GM04504 (cell line): ENCODE results near the gene EBF4.
"Not testable (repeated sequence)": the region's sequence is repeated elsewhere in the genome, so short reads cannot be mapped to it uniquely, and the experiment has no call there.

Source experiments
- DNase-seq: peaks from one replicate; pipeline ENCODE4 v3.0.0-alpha.2; 2012; ENCODE audit warnings: low read depth

The EBF4 gene

GRCh38 chr20:2796011-2796660, 103.6 kb downstream of the EBF4 start:
- DNase-seq: no peak

DNA sequence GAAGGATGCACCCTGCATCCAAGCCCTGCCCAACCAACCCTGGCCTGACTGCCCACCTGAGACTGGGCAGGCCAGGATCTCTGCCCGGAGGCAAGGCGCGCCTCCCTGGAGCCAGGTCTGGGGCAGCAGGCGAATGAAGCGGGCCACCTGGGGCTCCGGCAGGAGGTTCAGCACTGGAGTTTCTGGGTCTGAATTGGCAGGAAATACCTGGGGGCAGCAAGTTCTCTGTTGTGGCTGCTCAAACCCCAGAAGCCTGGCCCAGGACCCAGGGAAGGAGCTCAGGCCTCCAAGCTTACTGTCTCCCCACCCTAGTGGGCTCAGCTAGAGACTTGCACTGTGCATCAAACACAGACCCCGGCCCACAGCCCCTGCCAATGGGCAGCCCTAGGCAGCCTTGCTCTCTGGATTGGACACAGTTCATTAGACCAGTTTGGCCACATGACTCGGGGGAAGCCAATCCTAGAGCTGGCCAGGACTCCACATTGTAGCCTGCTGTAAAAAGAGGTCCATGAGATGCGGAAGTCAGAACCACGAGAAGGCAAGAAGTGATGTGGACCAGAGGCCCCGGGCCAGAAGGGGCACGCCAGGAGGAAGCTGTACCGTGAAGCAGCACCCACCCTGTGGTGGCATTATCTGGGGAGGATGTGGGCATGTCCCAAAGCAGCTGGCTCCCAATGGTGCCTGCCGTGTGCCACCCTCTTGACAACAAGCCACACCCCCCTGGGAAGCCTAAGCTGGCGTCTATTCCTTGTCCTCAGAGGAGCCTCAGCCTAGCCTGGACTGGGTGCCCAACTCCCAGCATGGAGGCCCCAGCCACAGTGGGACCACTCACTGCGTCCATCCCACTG, 104.8 kb downstream of the EBF4 start:
- no peak for DNase-seq

DNA sequence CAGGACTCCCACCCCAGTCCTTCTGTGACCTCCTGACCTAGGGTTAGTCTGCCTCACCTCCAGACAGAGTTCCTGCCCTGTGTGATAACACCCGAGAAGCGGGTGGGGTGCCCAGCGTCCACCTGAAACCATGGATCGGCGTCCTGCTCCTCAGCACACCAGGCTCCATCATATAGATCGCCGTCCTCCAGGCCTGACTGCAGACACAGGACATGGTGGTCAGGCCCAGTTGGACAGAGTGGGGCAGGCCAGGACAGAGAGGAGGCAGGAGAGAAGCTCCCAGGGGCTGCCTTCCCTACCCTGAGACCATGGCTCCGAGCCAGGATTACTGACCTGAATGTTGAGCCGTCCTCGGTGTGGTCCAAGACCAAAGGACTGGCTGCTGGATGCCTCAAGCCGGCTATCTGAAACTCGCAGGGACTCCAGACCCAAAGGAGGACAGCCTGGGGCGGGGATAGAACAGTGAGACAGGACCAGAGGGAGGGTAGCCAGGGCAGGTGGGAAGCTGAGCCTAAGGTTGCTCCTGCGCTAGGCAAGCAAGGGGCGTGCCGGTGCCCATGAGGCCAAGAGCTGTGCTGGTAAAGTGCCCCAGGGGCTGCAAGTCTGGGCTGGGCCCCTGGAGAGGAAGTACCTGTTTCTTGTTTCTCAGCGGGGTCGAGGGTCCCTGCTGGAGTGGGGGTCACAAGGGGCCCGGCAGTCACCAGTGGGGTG, 105.7 kb downstream of the EBF4 start:
- DNase-seq: no peak

DNA sequence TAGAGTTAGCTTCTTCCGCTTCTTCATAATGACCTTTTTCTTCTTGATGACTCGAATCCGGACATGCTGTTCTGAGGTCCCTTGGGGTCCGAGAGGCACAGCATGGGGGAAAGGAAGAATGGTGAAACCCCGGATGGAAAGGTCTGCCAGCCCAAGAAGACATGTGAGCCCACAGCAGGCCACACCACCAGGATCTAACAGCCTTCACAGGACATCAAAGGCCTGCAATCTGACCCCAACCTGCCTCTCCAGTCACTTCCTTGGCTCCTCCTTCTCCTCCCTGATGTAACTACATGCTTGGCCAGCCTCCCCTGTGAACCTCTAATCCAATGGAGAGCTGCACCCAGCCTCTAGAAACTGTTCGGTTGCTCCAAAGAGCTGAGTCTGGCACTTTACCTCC, 106.2 kb downstream of the EBF4 start:
- DNase-seq: no peak

GRCh38 chr20:2799271-2799670, 106.7 kb downstream of the EBF4 start:
- DNase-seq: no peak

DNA sequence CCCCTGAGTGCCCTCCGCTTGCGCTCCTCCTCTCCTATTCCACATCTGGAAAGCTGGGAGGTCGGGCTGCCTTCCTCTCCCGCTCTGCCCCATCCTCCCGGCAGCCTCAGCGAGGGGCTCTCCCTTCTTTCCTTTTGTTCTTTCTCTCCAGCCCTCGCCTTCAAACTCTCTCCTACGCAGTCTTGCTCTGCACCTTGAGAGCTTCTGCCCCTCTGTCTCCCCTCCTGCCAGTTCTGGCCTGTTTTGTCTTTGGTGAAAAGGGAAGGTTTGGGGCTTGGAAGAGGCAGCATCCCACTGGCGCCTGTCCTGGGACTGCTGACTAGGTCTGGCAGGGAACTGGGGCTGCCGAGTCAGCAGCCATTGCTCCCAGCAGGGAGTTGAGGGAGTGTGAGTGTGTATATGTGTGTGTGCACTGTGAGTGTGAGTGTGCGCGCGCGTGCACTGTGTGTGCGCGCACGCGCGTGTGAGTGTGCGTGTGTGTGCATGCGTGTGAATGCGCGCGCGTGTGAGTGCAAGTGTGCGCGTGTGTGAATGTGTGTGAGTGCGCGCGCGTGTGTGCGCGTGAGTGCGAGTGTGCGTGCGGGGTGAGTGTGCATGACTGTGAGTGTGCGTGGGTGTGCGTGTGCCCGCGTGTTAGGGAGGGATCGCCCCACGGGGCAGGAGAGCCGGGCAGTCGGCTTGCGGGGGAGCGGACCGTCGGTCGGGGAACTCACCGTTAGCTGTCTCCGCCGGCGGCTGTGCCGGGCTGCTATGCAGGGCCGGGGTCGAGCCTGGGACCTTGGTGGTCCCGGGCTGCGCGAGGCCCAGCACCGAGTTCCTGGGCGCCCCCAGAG, 107.3 kb downstream of the EBF4 start:
- DNase-seq: no peak

DNA sequence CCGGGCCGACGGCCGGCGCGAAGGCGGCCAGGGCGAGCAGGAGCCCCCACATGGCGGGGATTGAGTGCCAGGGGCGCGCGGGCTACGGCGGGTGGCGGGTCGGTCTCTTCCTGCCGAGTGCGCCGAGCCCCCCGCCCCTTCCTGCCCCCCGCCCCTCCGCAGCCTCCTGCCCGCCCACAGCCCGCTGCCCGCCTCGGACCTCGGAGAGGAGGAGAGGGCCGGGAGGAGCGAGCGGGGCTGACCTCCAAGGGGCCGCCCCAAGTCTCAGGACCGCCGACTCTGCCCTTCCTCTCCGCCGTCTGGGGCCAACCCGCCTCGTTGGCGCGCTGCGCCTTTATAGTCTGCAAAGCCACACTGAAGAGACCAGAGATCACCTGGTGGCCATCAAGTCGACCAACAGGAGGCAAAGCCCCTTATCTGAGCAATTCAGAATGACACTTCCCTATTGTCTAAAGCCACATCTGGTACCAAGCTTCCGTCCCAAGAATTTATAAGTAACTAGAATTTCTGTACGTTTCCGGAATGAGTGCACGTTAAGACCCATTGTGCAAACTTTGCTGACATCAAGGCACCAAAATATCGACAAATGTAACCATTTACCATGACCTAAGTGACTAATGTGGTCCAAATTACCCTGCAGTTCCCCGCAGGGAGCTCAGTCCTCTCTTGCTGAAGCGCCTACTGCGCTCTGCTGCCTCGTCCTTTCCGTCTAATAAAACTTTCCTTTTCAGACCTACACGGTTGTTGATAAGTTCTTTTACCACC, 108.1 kb downstream of the EBF4 start, which contains the start of gene CPXM1:
Gene CPXM1 (minus strand): TSS at position 107 of the 765 bp plus-strand sequence. CDS start 55 bp downstream, at position 52.
- DNase-seq: no peak

GRCh38 chr20:2801286-2801728, 108.7 kb downstream of the EBF4 start:
- no peak for DNase-seq

DNA sequence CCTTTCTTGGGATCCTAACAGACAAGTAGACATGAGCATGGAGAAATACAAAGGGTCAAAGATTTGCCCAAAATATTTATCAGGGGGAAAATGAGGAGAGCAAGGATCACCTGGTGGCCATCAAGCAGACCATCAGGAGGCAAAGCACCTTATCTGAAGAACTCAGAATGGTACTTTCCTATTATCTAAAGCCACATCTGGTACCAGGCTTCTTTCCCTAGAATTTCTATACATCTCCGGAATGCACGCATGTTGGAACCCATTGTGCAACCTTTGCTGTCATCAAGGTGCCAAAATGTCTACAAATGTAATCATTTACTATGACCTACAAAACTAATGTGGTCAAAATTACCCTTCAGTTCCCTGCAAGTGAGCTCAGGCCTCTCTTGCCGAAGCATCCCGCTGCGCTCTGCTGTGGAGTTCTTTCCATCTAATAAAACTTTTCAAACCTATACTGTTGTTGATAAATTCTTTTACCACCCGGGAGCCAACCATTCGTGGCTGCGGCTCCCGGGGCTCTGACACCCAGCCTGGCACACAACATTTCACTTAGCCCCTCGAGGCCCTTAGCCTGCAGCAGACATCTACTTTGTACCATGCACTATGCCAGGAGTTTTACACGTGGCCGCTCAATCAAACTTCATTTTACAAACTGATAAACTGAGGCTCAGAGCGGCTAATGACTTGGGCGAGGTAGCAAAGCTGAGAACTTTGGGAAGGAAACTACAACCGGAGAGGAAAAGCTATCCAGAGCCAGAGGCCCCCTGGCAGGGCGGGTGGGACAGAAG, 111.7 kb downstream of the EBF4 start:
- no peak for DNase-seq

DNA sequence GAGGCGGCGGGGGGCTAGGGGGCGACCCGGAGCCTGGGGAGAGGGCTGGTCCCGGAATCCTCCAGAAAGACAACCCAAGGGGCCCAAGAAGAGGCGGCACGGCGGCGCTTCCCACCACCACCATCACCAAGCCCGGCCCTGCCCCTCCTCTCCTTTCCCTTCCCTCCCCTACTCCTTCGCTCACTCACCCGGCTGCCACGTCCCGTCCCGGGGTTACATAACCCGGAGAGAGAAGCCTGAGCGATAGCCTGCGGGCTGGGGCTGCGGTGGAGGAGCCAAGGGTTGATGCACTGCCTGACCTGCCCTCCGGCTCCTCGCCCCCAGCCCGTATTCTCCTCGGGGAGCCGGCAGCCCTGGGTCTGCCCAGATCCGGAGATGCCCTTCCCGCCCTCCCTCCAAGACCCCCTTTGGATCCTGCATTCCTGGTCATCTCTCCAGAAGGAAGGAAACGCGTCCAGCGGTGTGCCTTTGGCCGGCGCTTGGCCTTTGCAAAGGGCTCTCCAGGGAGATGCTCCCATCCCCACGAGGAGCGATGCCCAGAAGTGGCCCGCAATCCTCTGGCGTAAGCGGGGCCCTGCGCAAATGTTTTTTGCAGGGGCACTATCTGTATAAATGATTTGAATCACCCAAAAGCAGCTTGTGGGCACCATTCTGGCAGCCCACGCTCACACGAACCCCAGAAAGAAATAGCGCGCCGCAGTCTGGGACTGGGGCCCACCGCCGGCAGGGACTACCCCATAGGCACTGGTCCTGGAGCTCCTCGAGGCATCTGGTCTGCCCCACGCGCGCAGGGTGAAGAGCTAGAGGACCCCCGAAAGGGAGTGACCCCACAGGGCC, 112.5 kb downstream of the EBF4 start:
- no peak for DNase-seq

DNA sequence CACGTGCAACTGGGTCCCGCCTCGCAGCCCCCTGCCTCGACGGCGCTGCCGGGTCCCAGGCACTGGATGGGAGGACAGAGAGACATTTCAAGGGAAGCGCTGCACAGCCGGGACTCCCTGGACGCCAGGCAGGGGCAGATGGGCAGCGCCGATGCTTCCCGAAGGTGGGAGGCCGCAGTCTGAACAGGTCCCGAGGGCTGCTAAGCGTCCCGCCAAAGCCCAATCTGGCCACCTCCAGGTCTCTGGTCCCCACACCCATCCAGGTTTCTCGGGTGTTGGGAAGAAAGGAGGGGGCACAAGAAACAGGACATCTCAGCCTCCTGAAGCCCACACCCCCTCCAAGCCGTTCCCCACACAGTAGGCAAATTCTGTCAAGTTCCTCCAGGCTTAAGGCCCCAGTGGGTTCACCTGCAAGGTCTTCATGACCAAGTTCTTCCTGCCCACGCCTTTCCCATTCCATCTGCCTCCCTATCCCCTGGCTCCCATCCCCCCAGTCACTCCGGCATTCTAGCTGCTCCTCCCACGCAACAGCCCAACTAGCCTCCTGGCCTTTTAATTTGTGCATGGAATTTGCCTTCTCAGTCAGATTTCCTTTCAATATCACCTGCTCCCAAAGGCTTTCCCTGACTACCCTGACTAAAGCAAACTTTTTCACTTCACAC, 113.2 kb downstream of the EBF4 start:
- no peak for DNase-seq

DNA sequence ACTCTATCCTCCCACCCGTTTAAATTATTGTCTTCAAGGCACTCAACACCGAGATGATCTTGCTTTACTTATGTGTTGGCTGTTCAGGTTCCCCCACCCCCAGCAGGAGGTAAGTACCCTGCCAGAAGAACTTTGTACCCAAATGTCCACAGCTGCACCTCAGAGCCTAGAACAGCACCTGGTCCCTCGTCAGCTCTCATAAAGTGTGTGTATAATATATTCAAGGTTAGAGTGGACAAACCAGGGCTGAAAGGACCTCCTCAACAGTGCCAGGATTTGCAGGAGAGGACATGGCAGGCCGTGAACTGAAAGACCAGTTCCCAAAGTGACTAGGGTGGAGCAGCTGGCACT, 113.7 kb downstream of the EBF4 start:
- DNase-seq: no peak

GRCh38 chr20:2807019-2807418, 114.4 kb downstream of the EBF4 start:
- no peak for DNase-seq

DNA sequence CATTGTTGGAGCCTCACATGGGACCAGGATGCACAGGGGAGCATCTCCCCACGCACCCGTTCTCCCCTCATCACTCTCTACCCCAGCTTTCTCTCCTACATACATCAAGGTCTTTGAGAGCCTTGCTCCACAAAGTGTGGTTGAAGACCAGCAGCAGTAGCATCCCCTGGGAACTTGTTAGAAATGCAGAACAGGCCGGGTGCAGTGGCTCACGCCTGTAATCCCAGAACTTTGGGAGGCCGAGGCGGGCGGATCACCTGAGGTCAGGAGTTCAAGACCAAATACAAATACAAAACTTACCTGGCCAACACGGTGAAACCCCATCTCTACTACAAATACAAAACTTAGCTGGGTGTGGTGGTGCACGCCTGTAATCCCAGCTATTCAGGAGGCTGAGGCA, 115.3 kb downstream of the EBF4 start:
- not testable (repeated sequence) for DNase-seq

GRCh38 chr20:2809690-2810089, 117.1 kb downstream of the EBF4 start:
- DNase-seq: no peak
